Adipose tissue (tissue), 3 donors: ENCODE data around the gene POU4F1. TPM values are rescaled to one million over a fixed set of nuclear protein-coding genes. Genes with fewer than 3 reads are reported as not detected.

Experiments used
- H3K27ac ChIP-seq: one replicate; pipeline ENCODE4 v1.5.1; 2013; ENCODE audit warnings: low read depth, low read length
- WGBS, 3 donors: extraction: QIAGEN DNeasy Blood & Tissue Kit; methylation state at CpG; one replicate each; pipeline ENCODE4 v1.1.7; 2013; 5-methylcytosine and 5-hydroxymethylcytosine counted together
- polyA plus RNA-seq, 3 donors: library from polyadenylated mRNA; stranded (reverse); fragments of 200-250 nt; gene quantifications; one replicate each; pipeline ENCODE4 v1.2.3, GENCODE V29; 2013
- donor health status: healthy with polysubstance abuse.
- donor health status: Bipolar disorder and iron deficiency.
- donor health status: healthy.

POU4F1 gene
- polyA plus RNA-seq, 3 donors, result 0.01 TPM; not detected in 2

DNA sequence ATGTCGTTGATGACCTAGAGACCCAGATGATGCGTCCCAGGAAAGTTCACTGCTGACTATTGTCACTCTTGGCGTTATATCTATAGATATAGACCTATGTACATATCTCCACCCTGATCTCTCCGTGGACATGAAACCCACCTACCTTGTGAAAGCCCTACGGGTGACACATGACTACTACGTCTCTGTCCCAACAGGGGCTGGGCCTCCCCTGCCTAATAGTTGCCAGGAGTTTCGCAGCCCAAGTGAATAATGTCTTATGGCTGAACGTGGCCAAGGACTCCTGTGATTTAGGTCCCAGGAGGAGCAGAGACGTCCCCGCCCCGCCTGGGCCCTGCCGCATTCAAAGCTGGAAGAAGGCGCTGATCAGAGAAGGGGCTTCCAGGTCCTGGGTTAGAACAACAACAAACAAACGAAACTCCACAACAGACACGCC lies 4.9 kb upstream of the POU4F1 start:
- H3K27ac ChIP-seq, result no peak overlapping the region
- WGBS, 3 donors, result 9 to 14% (median 13%) methylated on average over 15 of the region's 15 CpGs

- 8 to 19% (median 18%) methylated on average over 42 of the region's 42 CpGs for WGBS, 3 donors
These were observed 4.3 kb upstream of the POU4F1 start for GRCh38 chr13:78607409-78608251.

DNA sequence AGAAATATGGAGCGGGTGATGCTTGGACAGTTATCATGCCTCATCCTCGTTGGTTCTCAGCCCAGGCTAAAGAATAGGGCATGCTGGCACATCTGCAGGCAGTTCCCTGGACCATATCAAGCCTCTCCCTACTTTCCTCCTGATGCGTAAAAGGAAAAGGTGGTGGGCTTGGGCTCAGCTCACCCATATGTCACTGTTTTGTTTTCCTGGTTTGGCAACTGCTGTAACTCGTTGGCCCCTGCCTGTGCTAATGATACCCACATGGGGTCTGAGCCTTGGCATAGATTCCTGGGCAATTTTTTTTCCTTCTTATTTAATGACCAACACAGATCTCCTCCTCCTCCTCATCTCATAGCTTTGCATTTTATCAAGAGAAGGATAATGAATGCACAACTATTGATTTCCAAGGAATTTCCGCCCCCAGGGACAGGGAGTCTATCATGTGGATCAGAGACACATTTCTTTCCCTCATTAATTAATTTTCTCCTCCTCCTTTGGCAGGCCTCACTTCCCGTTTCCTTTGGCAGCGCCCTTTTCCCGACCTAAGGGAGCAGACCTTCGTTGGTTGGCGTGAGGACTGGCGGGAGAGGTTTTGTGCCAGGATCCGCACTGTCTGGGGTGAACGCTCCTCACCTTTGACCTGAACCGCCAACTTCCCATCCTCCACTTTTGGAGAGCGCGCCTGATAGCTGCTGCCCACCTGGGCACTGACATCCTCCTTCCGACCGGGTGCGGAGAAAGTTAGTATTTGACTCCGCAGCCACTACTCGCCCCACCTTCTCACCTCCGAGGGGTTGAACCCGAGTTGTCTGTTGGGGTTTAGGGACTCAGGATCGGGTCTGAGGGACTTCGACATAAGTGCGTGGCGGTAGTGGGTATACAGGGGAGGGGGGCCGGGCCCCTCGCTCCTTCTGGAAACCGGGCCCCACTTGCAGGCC lies 3.4 kb upstream of the POU4F1 start:
- H3K27ac ChIP-seq, result no peak overlapping the region
- 8 to 13% (median 12%) methylated on average over 30 of the region's 30 CpGs for WGBS, 3 donors

More at GRCh38 chr13:78607409-78608251, 4.3 kb upstream of the POU4F1 start:
- no peak overlapping the region for H3K27ac ChIP-seq

DNA sequence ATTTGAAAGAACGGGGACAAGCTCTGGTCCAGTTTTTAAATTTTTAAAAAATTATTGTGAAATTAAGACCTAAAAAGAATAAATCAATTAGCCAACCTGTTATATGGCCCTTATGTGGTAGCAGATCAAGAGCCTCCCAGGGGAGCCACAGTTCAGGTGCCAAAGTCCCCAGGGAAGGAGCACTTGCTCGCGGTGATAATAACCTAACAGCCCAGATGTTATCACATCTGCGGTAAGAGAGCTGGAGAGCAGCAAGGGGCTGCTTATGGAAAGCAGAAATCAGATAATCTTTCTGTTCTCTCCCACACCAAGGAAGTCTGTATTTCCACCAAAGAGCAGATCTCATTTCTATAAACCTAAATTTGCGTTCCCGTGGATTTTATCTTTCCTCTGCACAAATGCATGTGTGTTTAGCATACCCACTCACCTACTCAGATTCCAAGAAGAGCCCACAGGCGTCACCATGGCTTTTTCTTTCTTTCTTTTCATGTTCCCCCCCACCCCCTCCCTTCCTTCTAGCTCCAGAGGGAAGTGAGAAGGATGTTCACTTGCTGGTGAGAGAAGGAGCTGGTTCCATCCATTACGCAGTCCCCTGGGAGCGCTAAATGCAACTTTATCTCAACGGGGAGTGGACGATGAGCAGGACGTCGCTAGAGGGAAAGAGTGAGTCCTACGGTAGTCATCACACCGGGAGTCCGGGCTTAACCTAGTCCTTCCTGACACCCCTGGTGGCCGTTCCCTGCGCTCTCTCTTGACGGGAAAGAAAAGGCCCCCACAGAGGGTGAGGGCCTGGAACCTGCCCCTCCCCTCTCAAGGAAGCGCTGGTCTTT lies 1.6 kb upstream of the POU4F1 start:
- H3K27ac ChIP-seq, result no peak overlapping the region
- WGBS, 3 donors, result 5 to 9% (median 6%) methylated on average over 19 to 20 of the region's 20 CpGs

DNA sequence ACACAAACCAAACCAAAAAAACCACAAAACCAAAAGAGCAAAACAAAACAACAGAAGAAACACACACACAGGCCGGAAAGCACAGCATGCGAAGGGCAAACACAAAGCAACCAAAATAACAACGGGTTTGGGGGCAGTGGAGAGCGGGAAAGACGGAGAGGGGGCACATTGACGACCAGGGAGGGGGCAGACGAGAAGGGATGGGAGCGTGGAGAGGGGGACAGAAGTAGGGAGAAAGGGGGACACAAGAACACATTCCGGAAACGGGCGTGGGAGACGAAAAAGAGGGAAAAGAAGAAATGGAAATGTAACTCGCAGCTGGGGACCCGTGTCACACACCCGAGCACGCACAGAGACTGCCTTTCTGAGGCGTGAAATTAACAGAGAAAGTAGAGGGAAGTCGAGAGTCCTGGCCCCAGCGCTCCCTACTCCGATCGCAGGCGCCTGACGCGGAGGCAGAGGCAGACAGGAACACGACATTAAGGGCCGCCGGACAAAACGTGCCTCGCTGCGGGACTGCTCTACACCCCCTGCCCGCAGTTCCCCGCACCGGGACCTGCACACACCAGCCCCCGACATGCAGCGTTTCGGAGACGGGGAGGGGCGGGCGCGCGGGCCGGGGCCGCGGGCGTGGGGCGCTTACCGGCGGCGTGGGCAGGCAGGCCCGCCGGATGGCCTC lies 652 bp downstream of the POU4F1 start:
- H3K27ac ChIP-seq, result no peak overlapping the region
- WGBS, 3 donors, result 2 to 3% (median 2%) methylated on average over 50 to 51 of the region's 51 CpGs

GRCh38 chr13:78601874-78602560 lies 1.3 kb downstream of the POU4F1 start:
- 3 to 4% (median 3%) methylated on average over 59 to 107 of the region's 112 CpGs for WGBS, 3 donors

GRCh38 chr13:78601124-78601873 lies 2.1 kb downstream of the POU4F1 start:
- no peak overlapping the region for H3K27ac ChIP-seq
- WGBS, 3 donors, result 3 to 4% (median 4%) methylated on average over 58 of the region's 58 CpGs

More at GRCh38 chr13:78601874-78602560, 1.3 kb downstream of the POU4F1 start:
- H3K27ac ChIP-seq, result no peak overlapping the region

GRCh38 chr13:78600280-78600883 lies 3.0 kb downstream of the POU4F1 start:
- WGBS, 3 donors, result 11 to 21% (median 16%) methylated on average over 13 of the region's 13 CpGs
- no peak overlapping the region for H3K27ac ChIP-seq

- 13 to 20% (median 14%) methylated on average over 6 of the region's 6 CpGs for WGBS, 3 donors
- no peak overlapping the region for H3K27ac ChIP-seq
These were observed 3.6 kb downstream of the POU4F1 start for GRCh38 chr13:78599645-78600279.

GRCh38 chr13:78598966-78599644 lies 4.2 kb downstream of the POU4F1 start:
- WGBS, 3 donors, result 14 to 19% (median 16%) methylated on average over 5 of the region's 5 CpGs
- H3K27ac ChIP-seq, result no peak overlapping the region

GRCh38 chr13:78598116-78598781 lies 5.1 kb downstream of the POU4F1 start:
- H3K27ac ChIP-seq, result no peak overlapping the region
- 10 to 18% (median 16%) methylated on average over 3 of the region's 3 CpGs for WGBS, 3 donors

GRCh38 chr13:78597602-78597932 lies 5.8 kb downstream of the POU4F1 start:
- H3K27ac ChIP-seq, result no peak overlapping the region
- WGBS, 3 donors, result 18 to 24% (median 19%) methylated on average over 7 of the region's 7 CpGs

DNA sequence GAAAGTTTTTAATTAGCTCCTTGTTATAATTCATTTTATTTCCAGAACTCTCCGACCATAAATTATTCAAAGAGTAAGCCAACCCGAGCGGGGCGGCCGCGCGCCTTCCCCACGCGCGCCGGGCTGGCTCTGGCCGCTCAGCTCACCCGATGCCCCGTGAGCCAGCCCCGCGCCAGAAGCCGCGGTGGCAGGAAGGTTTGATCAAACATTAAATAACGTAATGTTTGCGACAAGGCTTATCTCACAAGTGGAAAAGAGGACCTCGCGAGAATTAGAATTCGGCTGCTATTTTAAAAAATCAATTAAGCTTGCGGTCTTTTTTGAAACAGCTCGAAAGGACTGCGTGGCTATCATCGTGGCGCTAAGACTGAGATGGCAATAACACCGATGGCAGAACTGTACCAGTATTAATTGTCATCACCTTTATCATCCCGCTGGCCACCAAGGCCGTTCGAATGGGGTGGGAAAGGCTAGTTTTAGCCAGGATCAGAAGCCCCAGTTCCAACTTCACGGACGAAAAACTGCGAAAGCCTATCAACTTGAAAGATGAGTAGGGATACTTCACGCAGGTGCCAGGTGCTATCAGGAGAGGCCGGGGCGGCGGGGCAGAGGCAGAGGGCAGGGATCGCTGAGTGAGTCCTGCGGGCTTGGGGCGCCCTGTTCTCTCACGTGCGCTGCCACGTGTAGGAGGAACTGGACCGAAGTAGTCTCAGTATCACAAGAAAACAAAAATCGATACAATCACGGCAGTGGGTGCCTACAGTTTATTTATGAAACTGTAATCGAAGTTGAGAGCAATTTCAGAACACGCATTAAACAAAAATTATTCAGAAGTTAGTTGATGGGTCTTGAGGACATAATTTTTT lies 6.4 kb downstream of the POU4F1 start:
- H3K27ac ChIP-seq, result no peak overlapping the region
- 7 to 9% (median 8%) methylated on average over 50 of the region's 50 CpGs for WGBS, 3 donors

GRCh38 chr13:78596399-78596735 lies 7.0 kb downstream of the POU4F1 start:
- WGBS, 3 donors, result 4 to 5% (median 4%) methylated on average over 22 of the region's 22 CpGs
- no peak overlapping the region for H3K27ac ChIP-seq
